Pons (tissue), 1 donor: ENCODE data around the gene HSF4.

Experiments
- DNase-seq: peaks from one replicate; pipeline ENCODE4 v3.0.0-alpha.2; 2016; ENCODE audit warnings: low spot score

Gene HSF4

GRCh38 chr16:67184995-67185650, 20.6 kb downstream of the HSF4 start:
- peak; percentile 76 for DNase-seq

- no peak for DNase-seq
These were observed 21.1 kb downstream of the HSF4 start for GRCh38 chr16:67185651-67186134.

- no peak for DNase-seq
These were observed 22.0 kb downstream of the HSF4 start for GRCh38 chr16:67186550-67186950.

- no peak for DNase-seq
These were observed 22.8 kb downstream of the HSF4 start for GRCh38 chr16:67187175-67187890.

GRCh38 chr16:67188323-67188722, 23.8 kb downstream of the HSF4 start:
- DNase-seq, result no peak

GRCh38 chr16:67188798-67189197, 24.3 kb downstream of the HSF4 start:
- no peak for DNase-seq

- DNase-seq, result no peak
These were observed 25.5 kb downstream of the HSF4 start, which contains the start of gene EXOC3L1 for GRCh38 chr16:67190041-67190440. EXOC3L1 (minus strand) TSS chr16:67190136; CDS start chr16:67189676, 460 bp downstream.

GRCh38 chr16:67190448-67191399, 26.2 kb downstream of the HSF4 start:
- DNase-seq, result no peak

GRCh38 chr16:67191411-67191994, 27.0 kb downstream of the HSF4 start:
- peak; percentile 25 for DNase-seq

GRCh38 chr16:67191995-67192681, 27.6 kb downstream of the HSF4 start, which contains the start of gene E2F4:
E2F4 (plus strand) TSS chr16:67192155; CDS start chr16:67192228, 73 bp downstream.
- DNase-seq, result peak; percentile 85

- DNase-seq, result no peak
These were observed 28.3 kb downstream of the HSF4 start for GRCh38 chr16:67192781-67193361.

GRCh38 chr16:67193536-67193935, 29.0 kb downstream of the HSF4 start:
- DNase-seq, result no peak

- DNase-seq, result no peak
These were observed 29.7 kb downstream of the HSF4 start for GRCh38 chr16:67194260-67194659.

GRCh38 chr16:67195676-67196075, 31.1 kb downstream of the HSF4 start:
- DNase-seq, result no peak

- no peak for DNase-seq
These were observed 32.3 kb downstream of the HSF4 start for GRCh38 chr16:67196881-67197280.

- DNase-seq, result no peak
These were observed 33.2 kb downstream of the HSF4 start for GRCh38 chr16:67197704-67198103.

GRCh38 chr16:67198238-67198734, 33.7 kb downstream of the HSF4 start:
- peak; percentile 44 for DNase-seq

- DNase-seq, result no peak
These were observed 34.7 kb downstream of the HSF4 start, which contains the start of gene ELMO3 for GRCh38 chr16:67199011-67199807. ELMO3 (plus strand) TSS chr16:67199131; CDS start chr16:67199327, 196 bp downstream.

- DNase-seq, result no peak
These were observed 35.3 kb downstream of the HSF4 start for GRCh38 chr16:67199808-67200198.

- no peak for DNase-seq
These were observed 35.9 kb downstream of the HSF4 start for GRCh38 chr16:67200491-67200890.
